K562 (cell line): ENCODE results near the gene RPRML. TPM values are rescaled to one million over a fixed set of nuclear protein-coding genes. Genes with fewer than 3 reads are reported as not detected.

Experiments used
- ATF7 ChIP-seq: fragments of 450-650 bp; IDR thresholded peaks from 2 replicates; pipeline ENCODE4 v1.7.1; 2014; ENCODE audit warnings: mild to moderate bottlenecking, moderate library complexity
- CBFA2T2 ChIP-seq: fragments of 450-650 bp; conservative IDR thresholded peaks from 2 replicates; pipeline ENCODE4 v1.6.1; 2017; ENCODE audit warnings: mild to moderate bottlenecking
- CC2D1A ChIP-seq: fragments of 450-650 bp; IDR thresholded peaks from 2 replicates; pipeline ENCODE4 v1.6.1; 2017; ENCODE audit warnings: mild to moderate bottlenecking
- CREM ChIP-seq: IDR thresholded peaks from 2 replicates; pipeline ENCODE4 v1.6.1; 2014; ENCODE audit warnings: antibody characterized with exemption, low read depth
- E2F1 ChIP-seq: sonication (generic); formaldehyde crosslinking; IDR thresholded peaks from 2 replicates; pipeline ENCODE4 v1.8.1; 2023; ENCODE audit warnings: mild to moderate bottlenecking, missing genetic modification reagents, moderate library complexity
- GATAD2B ChIP-seq: fragments of 450-650 bp; IDR thresholded peaks from 2 replicates; pipeline ENCODE4 v1.6.1; 2017; ENCODE audit warnings: mild to moderate bottlenecking, borderline replicate concordance
- HCFC1 ChIP-seq: IDR thresholded peaks from 2 replicates; pipeline ENCODE4 v1.6.1; 2012; ENCODE audit warnings: low read depth, low read length, improper control_type of control experiment
- HDAC6 ChIP-seq: IDR thresholded peaks from 2 replicates; pipeline ENCODE4 v1.6.1; 2012; ENCODE audit warnings: low read depth, mild to moderate bottlenecking, control low read depth, inconsistent platforms, low read length, moderate library complexity
- HDGF ChIP-seq: fragments of 450-650 bp; IDR thresholded peaks from 2 replicates; pipeline ENCODE4 v1.6.1; 2016
- KAT2B ChIP-seq: IDR thresholded peaks from one replicate; pipeline ENCODE4 v1.6.1; 2012; ENCODE audit warnings: low read depth, mild to moderate bottlenecking, control low read depth, inconsistent platforms, low read length, moderate library complexity
- MAZ ChIP-seq, 2 experiments: fragments of 450-650 bp in 1 of 2; sonication (generic) in 1 of 2; formaldehyde crosslinking; IDR thresholded peaks in 1 of 2; conservative IDR thresholded peaks in 1 of 2; 2 replicates each; pipeline versions ENCODE4 v1.4.0 to v1.5.0; 2020; ENCODE audit warnings: mild to moderate bottlenecking in 1 of 2, missing genetic modification reagents in 1 of 2
- NBN ChIP-seq: fragments of 450-650 bp; IDR thresholded peaks from 2 replicates; pipeline ENCODE4 v1.6.1; 2016; ENCODE audit warnings: low read depth, mild to moderate bottlenecking
- SMAD2 ChIP-seq: fragments of 150-350 bp; IDR thresholded peaks from 2 replicates; pipeline ENCODE4 v1.6.1; 2014; ENCODE audit warnings: low read depth, mild to moderate bottlenecking, low read length
- SP2 ChIP-seq: IDR thresholded peaks from 2 replicates; pipeline ENCODE4 v1.6.1; 2011; ENCODE audit warnings: mild to moderate bottlenecking, low read depth, low read length, moderate library complexity; ENCODE audit not compliant: poor library complexity, severe bottlenecking; ENCODE audit errors: extremely low read depth
- SUPT5H ChIP-seq: fragments of 450-650 bp; IDR thresholded peaks from 2 replicates; pipeline ENCODE4 v1.6.1; 2016
- ZBTB2 ChIP-seq: fragments of 450-650 bp; IDR thresholded peaks from 2 replicates; pipeline ENCODE4 v1.6.1; 2016; ENCODE audit warnings: antibody characterized with exemption
- ZMIZ1 ChIP-seq, 2 experiments: fragments of 150-350 bp in 1 of 2; IDR thresholded peaks; 2 replicates each; pipeline ENCODE4 v1.6.1; 2012 to 2016; ENCODE audit warnings: low read depth in 2 of 2, low read length in 2 of 2, mild to moderate bottlenecking in 1 of 2, moderate library complexity in 1 of 2
- ZNF76 ChIP-seq: fragments of 250-450 bp; sonication (Bioruptor Pico); IDR thresholded peaks from 2 replicates; pipeline ENCODE4 v1.4.0; 2020; ENCODE audit warnings: mild to moderate bottlenecking, moderate library complexity, borderline replicate concordance
- ZNF785 ChIP-seq: fragments of 250-450 bp; sonication (Bioruptor Pico); IDR thresholded peaks from 2 replicates; pipeline ENCODE4 v1.4.0; 2020; ENCODE audit warnings: mild to moderate bottlenecking
- polyA plus RNA-seq, 8 experiments: library from polyadenylated mRNA; depleted of rRNA in 4 of 8; stranded (reverse) in 5 of 8; unstranded in 3 of 8; fragments of >200 nt; fragmentation: Nextera tagmentation in 2 of 8; fragmentation: Illumina TruSeq in 1 of 8; extraction: Ambion mirVana in 2 of 8; extraction: Trizol in 1 of 8; gene quantifications; 2 replicates each; pipeline versions ENCODE4 v1.2.1 to v1.2.3, GENCODE V29; 2011 to 2014; ENCODE audit warnings: inconsistent platforms in 1 of 8, missing spikeins in 1 of 8
- total RNA-seq, 7 experiments: library from RNA; depleted of rRNA in 6 of 7; stranded (reverse); fragments of >200 nt in 6 of 7; fragmentation: Illumina TruSeq in 2 of 7; extraction: Trizol in 2 of 7; gene quantifications; 2 replicates each; pipeline versions ENCODE4 v1.2.1 to v1.2.3, GENCODE V29; 2011 to 2021; ENCODE audit warnings: low replicate concordance in 1 of 7
- TF ChIP-seq, protein P1 (sequence below): fragments of 250-450 bp; sonication (Bioruptor Pico); IDR thresholded peaks from 2 replicates; pipeline ENCODE4 v1.5.0; 2021; ENCODE audit warnings: mild to moderate bottlenecking, borderline replicate concordance

The RPRML gene
- total and polyA plus RNA-seq, 9 of the 15 experiments (the other 6 are each of a cell fraction or from before 2014, with no cell fraction given) = not detected

GRCh38 chr17:46940692-46941404 lies 38.2 kb downstream of the RPRML start (continued):
- TF ChIP-seq, protein P1, sequence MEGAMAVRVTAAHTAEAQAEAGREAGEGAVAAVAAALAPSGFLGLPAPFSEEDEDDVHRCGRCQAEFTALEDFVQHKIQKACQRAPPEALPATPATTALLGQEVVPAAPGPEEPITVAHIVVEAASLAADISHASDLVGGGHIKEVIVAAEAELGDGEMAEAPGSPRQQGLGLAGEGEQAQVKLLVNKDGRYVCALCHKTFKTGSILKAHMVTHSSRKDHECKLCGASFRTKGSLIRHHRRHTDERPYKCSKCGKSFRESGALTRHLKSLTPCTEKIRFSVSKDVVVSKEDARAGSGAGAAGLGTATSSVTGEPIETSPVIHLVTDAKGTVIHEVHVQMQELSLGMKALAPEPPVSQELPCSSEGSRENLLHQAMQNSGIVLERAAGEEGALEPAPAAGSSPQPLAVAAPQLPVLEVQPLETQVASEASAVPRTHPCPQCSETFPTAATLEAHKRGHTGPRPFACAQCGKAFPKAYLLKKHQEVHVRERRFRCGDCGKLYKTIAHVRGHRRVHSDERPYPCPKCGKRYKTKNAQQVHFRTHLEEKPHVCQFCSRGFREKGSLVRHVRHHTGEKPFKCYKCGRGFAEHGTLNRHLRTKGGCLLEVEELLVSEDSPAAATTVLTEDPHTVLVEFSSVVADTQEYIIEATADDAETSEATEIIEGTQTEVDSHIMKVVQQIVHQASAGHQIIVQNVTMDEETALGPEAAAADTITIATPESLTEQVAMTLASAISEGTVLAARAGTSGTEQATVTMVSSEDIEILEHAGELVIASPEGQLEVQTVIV = no peak
- TF ChIP-seq SP2 = no peak
- TF ChIP-seq KAT2B = no peak
- no peak for TF ChIP-seq ZNF76 (CRISPR knock-in tag)
- no peak for TF ChIP-seq ZBTB2
- TF ChIP-seq CC2D1A = peak; percentile 80
- 0 out of 2 replicates have a peak, but pooled peaks have one; percentile 31 for TF ChIP-seq ATF7
- no peak for TF ChIP-seq NBN
- TF ChIP-seq MAZ (CRISPR knock-in tag; conservative IDR thresholded peaks at IDR 0.05 in 1 of 2, IDR thresholded peaks at IDR 0.05 in 1 of 2) = 0 out of 4 replicates have a peak, but pooled peaks of 1 of the 2 experiments have one; percentile 37
- no peak for TF ChIP-seq ZNF785 (CRISPR knock-in tag)
- no peak for TF ChIP-seq SMAD2
- TF ChIP-seq E2F1 (CRISPR knock-in tag) = 0 out of 2 replicates have a peak, but pooled peaks have one; percentile 22
- no peak for TF ChIP-seq ZMIZ1 (IDR thresholded peaks at IDR 0.05; ENCODE audit: low read depth in 2 of 2, low read length in 2 of 2)
- TF ChIP-seq HDGF = 0 out of 2 replicates have a peak, but pooled peaks have one; percentile 74
- 0 out of 2 replicates have a peak, but pooled peaks have one; percentile 5 for TF ChIP-seq CBFA2T2
- TF ChIP-seq GATAD2B = no peak
- TF ChIP-seq SUPT5H = 0 out of 2 replicates have a peak, but pooled peaks have one; percentile 37
- no peak for TF ChIP-seq HDAC6
- TF ChIP-seq HCFC1 = 0 out of 2 replicates have a peak, but pooled peaks have one; percentile 12
- peak; percentile 42; the same call in 1 of the 2 replicates for TF ChIP-seq CREM
